Measurements from ENCODE around the gene MYO7A. TPM values are rescaled to one million over a fixed set of nuclear protein-coding genes. Genes with fewer than 3 reads are reported as not detected.

The MYO7A gene
- total RNA-seq, 1 donor: under 0.01 TPM

GRCh38 chr11:77106321-77106720, 21.7 kb upstream of the MYO7A start:
- no peak overlapping the region for H3K27ac ChIP-seq (ENCODE audit: low read depth, low read length)
- peaks cover 4% of the 10 kb centered on the region for H4K20me1 ChIP-seq (ENCODE audit: insufficient read depth, low read length)
- H3K27me3 ChIP-seq (ENCODE audit: insufficient read depth, low read length): no peaks in the 10 kb centered on the region
- no peak overlapping the region for H2AFZ ChIP-seq (ENCODE audit: low read length)
- no peaks in the 10 kb centered on the region for H3K36me3 ChIP-seq (ENCODE audit: insufficient read depth, low read length)
- peaks cover 2% of the 10 kb centered on the region for H3K79me2 ChIP-seq (ENCODE audit: insufficient read depth, low read length)
- TF ChIP-seq CTCF (IDR thresholded peaks at IDR 0.05; ENCODE audit: extremely low read depth, low read depth, low read length): no peak
- no peak overlapping the region for H3K4me2 ChIP-seq (ENCODE audit: insufficient read depth, low read length)
- peaks cover 42% of the 10 kb centered on the region for H3K4me1 ChIP-seq (ENCODE audit: insufficient read depth, low read length)
- no peaks in the 10 kb centered on the region for H3K9me3 ChIP-seq (ENCODE audit: low read depth, low read length)
- no peak for DNase-seq (ENCODE audit: insufficient read length, low spot score, missing footprints)
- no peak overlapping the region for H3K4me3 ChIP-seq (ENCODE audit: insufficient read depth, low read length)

- Histone ChIP-seq H3K4me3 (ENCODE audit: insufficient read depth, low read length) (no peak overlapping the region), H3K27me3 (ENCODE audit: insufficient read depth, low read length) (no peaks in the 10 kb centered on the region), H2AFZ (ENCODE audit: low read length) (no peak overlapping the region), H3K27ac (ENCODE audit: low read depth, low read length) (no peak overlapping the region), H3K9me3 (ENCODE audit: low read depth, low read length) (no peaks in the 10 kb centered on the region), H3K4me1 (ENCODE audit: insufficient read depth, low read length) (peaks cover 45% of the 10 kb centered on the region), H4K20me1 (ENCODE audit: insufficient read depth, low read length) (peaks cover 4% of the 10 kb centered on the region), H3K4me2 (ENCODE audit: insufficient read depth, low read length) (no peak overlapping the region), H3K36me3 (ENCODE audit: insufficient read depth, low read length) (no peaks in the 10 kb centered on the region), H3K79me2 (ENCODE audit: insufficient read depth, low read length) (peaks cover 2% of the 10 kb centered on the region)
- no peak for DNase-seq (ENCODE audit: insufficient read length, low spot score, missing footprints)
- TF ChIP-seq CTCF (IDR thresholded peaks at IDR 0.05; ENCODE audit: extremely low read depth, low read depth, low read length): no peak
Observed at GRCh38 chr11:77106759-77107158, 21.3 kb upstream of the MYO7A start.

- Histone ChIP-seq H3K9me3 (ENCODE audit: low read depth, low read length) (no peaks in the 10 kb centered on the region), H3K27ac (ENCODE audit: low read depth, low read length) (peak overlapping the region; percentile 83), H4K20me1 (ENCODE audit: insufficient read depth, low read length) (peaks cover 4% of the 10 kb centered on the region), H3K4me2 (ENCODE audit: insufficient read depth, low read length) (peak overlapping the region; percentile 55), H3K4me1 (ENCODE audit: insufficient read depth, low read length) (peaks cover 45% of the 10 kb centered on the region), H2AFZ (ENCODE audit: low read length) (no peak overlapping the region), H3K27me3 (ENCODE audit: insufficient read depth, low read length) (no peaks in the 10 kb centered on the region), H3K4me3 (ENCODE audit: insufficient read depth, low read length) (peak overlapping the region; percentile 31), H3K79me2 (ENCODE audit: insufficient read depth, low read length) (peaks cover 2% of the 10 kb centered on the region), H3K36me3 (ENCODE audit: insufficient read depth, low read length) (no peaks in the 10 kb centered on the region)
- peak; percentile 99 for DNase-seq (ENCODE audit: insufficient read length, low spot score, missing footprints)
- TF ChIP-seq CTCF (IDR thresholded peaks at IDR 0.05; ENCODE audit: extremely low read depth, low read depth, low read length): no peak
Observed at GRCh38 chr11:77107950-77108349, 20.1 kb upstream of the MYO7A start.

GRCh38 chr11:77108436-77108835, 19.6 kb upstream of the MYO7A start:
- no peak for DNase-seq (ENCODE audit: insufficient read length, low spot score, missing footprints)
- Histone ChIP-seq H4K20me1 (ENCODE audit: insufficient read depth, low read length) (peaks cover 4% of the 10 kb centered on the region), H3K36me3 (ENCODE audit: insufficient read depth, low read length) (no peaks in the 10 kb centered on the region), H3K4me2 (ENCODE audit: insufficient read depth, low read length) (no peak overlapping the region), H3K9me3 (ENCODE audit: low read depth, low read length) (no peaks in the 10 kb centered on the region), H3K27ac (ENCODE audit: low read depth, low read length) (peak overlapping the region; percentile 83), H2AFZ (ENCODE audit: low read length) (no peak overlapping the region), H3K4me3 (ENCODE audit: insufficient read depth, low read length) (no peak overlapping the region), H3K4me1 (ENCODE audit: insufficient read depth, low read length) (peaks cover 45% of the 10 kb centered on the region), H3K27me3 (ENCODE audit: insufficient read depth, low read length) (no peaks in the 10 kb centered on the region), H3K79me2 (ENCODE audit: insufficient read depth, low read length) (peaks cover 2% of the 10 kb centered on the region)
- TF ChIP-seq CTCF (IDR thresholded peaks at IDR 0.05; ENCODE audit: extremely low read depth, low read depth, low read length): no peak
